Progenitor cell of endocrine pancreas (in vitro differentiated cells): ENCODE data around the gene TUBGCP6. TPM values are rescaled to one million over a fixed set of nuclear protein-coding genes. Genes with fewer than 3 reads are reported as not detected.

Experiments used
- DNase-seq: peaks from one replicate; pipeline ENCODE4 v3.0.0; 2021; ENCODE audit warnings: low spot score; ENCODE audit not compliant: unreplicated experiment
- H3K27ac Mint-ChIP-seq: 2 replicates; pipeline ENCODE4 v1.8.0; 2021; ENCODE audit warnings: mild to moderate bottlenecking, moderate library complexity, mixed read lengths
- H3K27me3 Mint-ChIP-seq: 2 replicates; pipeline ENCODE4 v1.8.0; 2021; ENCODE audit warnings: mixed read lengths
- H3K36me3 Mint-ChIP-seq: 2 replicates; pipeline ENCODE4 v1.8.0; 2022; ENCODE audit warnings: mixed read lengths; ENCODE audit not compliant: insufficient read depth
- H3K4me1 Mint-ChIP-seq: 2 replicates; pipeline ENCODE4 v1.8.0; 2021; ENCODE audit warnings: low read depth, mixed read lengths
- H3K4me3 Mint-ChIP-seq: 2 replicates; pipeline ENCODE4 v1.8.0; 2021; ENCODE audit warnings: low read depth, mild to moderate bottlenecking, moderate library complexity, mixed read lengths
- H3K9me3 Mint-ChIP-seq: 2 replicates; pipeline ENCODE4 v1.8.0; 2021; ENCODE audit warnings: low read depth, mixed read lengths
- total RNA-seq: library from RNA; stranded (reverse); gene quantifications from 2 replicates; pipeline ENCODE4 v1.2.1, GENCODE V29; 2021
- TF ChIP-seq, protein P1 (sequence below): fragments of 200-600 bp; sonication (generic); IDR thresholded peaks from one replicate; pipeline ENCODE4 v1.5.0; 2021; ENCODE audit warnings: antibody characterized with exemption, mild to moderate bottlenecking; ENCODE audit not compliant: unreplicated experiment

Gene TUBGCP6
- total RNA-seq, 1 donor from 2014 or later = 70.9 TPM

DNA sequence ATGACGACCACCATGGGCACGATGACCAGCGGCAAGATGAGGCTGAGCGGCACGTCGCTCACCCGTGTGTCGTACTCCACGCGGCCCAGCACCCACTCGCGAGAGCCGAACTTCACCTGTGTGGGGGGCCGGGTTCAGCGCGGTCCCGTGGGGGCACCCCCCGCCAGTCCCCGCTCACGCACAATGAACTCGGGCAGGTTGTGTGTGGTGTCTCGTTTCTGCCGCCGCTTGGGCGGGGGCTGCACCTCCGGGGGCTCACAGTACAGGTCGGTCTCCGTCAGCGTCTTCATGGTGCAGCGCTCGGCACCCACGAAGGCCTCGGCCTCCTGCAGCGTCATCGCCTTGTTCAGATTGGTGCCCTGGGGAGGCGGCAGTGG is 36.5 kb upstream of the TUBGCP6 start:
- no peak overlapping the region for H3K27ac Mint-ChIP-seq
- TF ChIP-seq, protein P1, sequence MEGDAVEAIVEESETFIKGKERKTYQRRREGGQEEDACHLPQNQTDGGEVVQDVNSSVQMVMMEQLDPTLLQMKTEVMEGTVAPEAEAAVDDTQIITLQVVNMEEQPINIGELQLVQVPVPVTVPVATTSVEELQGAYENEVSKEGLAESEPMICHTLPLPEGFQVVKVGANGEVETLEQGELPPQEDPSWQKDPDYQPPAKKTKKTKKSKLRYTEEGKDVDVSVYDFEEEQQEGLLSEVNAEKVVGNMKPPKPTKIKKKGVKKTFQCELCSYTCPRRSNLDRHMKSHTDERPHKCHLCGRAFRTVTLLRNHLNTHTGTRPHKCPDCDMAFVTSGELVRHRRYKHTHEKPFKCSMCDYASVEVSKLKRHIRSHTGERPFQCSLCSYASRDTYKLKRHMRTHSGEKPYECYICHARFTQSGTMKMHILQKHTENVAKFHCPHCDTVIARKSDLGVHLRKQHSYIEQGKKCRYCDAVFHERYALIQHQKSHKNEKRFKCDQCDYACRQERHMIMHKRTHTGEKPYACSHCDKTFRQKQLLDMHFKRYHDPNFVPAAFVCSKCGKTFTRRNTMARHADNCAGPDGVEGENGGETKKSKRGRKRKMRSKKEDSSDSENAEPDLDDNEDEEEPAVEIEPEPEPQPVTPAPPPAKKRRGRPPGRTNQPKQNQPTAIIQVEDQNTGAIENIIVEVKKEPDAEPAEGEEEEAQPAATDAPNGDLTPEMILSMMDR = no peak
- DNase-seq = no peak
- H3K4me1 Mint-ChIP-seq = no peaks in the 10 kb centered on the region
- no peaks in the 10 kb centered on the region for H3K27me3 Mint-ChIP-seq
- no peak overlapping the region for H3K4me3 Mint-ChIP-seq
- no peaks in the 10 kb centered on the region for H3K9me3 Mint-ChIP-seq
- H3K36me3 Mint-ChIP-seq = peaks cover 13% of the 10 kb centered on the region

DNA sequence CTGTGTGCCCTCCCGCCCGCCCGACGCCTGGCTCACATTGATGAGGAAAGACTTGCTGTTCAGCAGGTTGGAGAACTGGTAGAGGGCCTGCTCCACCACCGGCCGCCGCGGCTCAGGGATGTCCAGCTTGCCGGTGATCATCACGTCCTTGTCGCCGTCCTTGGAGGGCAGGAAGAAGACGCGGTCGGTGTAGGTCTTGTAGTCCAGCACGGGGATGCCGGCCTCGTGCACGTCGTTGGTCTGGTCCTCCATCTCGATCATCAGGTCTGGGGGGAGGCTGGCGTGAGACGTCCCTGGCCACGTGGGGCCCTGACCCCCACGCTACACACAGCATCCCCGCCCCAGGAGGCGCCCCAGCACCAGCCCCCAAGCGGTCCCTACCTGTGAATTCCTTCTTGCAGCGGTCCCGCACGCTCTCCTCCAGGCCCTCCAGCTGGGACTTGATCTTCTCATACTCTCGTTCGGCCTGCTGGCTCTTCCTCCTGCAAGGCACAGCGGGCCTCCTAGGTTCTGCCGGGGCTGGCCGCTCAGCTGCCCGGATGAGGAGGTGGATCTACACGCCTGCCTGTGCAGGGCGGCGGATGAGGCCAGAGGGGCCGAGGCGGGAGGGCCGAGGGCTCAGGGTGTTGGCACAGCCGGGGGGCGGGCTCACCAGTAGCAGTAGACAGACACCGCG is 36.0 kb upstream of the TUBGCP6 start:
- no peak overlapping the region for H3K4me3 Mint-ChIP-seq
- H3K36me3 Mint-ChIP-seq = peaks cover 13% of the 10 kb centered on the region
- no peaks in the 10 kb centered on the region for H3K9me3 Mint-ChIP-seq
- no peaks in the 10 kb centered on the region for H3K27me3 Mint-ChIP-seq
- no peak overlapping the region for H3K27ac Mint-ChIP-seq
- DNase-seq = no peak
- no peaks in the 10 kb centered on the region for H3K4me1 Mint-ChIP-seq
- TF ChIP-seq, protein P1 = no peak

DNA sequence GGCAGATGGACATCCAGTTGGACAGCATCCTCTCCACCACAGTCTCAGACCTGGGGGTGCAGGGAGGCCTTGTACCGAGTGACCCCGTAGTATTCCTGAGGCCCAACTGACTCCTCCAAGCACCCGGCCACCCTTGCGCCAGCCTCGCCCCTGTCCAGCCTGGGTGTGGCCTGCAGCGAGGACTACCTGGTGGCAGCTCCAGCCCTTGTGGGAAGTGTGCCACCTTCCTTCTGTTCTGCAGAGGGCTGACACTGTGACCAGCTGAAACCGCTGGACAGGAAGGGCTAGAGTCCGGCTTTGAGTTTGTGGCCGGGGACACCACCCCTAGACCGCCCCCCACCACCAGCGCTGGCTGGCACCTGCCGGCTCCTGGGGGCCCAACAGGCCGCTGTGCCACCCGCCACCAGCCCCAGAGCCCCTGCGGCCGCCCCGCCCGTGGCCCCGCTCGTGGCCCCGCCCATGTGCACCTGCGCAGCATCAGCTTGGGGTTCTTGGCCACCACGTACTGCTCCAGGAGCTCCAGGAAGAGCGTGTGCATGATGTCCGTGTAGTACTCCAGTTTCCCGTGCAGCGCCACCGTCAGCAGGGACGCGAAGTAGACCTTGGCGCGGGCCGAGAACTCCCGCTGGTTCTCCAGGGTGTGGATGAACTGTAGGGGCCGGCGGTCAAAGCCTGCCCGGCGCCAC is 35.3 kb upstream of the TUBGCP6 start:
- DNase-seq = no peak
- Mint-ChIP-seq H3K27me3 (no peaks in the 10 kb centered on the region), H3K9me3 (no peaks in the 10 kb centered on the region), H3K4me3 (no peak overlapping the region), H3K27ac (no peak overlapping the region), H3K36me3 (peaks cover 14% of the 10 kb centered on the region), H3K4me1 (no peaks in the 10 kb centered on the region)
- TF ChIP-seq, protein P1 = no peak

DNA sequence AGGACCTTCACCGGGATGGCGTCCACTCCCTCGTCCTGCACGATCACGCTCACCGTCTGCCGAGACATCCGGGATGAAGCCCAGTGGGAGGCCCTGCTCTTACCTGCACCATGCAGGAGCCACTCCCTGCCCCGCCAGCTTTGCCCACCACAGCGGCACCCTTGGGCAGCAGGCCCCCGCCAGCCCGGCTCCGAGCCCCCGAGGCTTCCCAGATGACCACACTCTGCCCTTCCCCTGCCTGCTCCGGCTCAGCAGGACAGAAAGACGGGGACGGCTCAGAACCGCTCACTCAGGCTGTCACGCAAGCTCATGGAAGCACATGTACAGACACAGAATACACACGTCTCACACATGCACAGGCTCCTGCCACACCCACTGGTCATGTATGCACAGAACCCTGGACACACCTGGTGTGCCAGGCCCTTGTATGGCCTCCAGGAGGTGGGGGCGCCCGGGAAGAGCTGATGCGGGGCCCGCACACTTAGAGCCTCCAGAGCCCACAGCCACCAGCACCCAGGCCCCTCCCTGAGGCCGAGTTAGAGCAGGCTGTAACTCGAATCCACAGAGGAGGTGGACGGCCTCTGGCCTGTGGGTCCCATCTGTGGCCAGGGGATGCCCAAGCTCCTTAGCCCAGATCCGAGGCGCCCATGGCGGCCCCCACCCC is 34.3 kb upstream of the TUBGCP6 start:
- peaks cover 12% of the 10 kb centered on the region for H3K36me3 Mint-ChIP-seq
- H3K27me3 Mint-ChIP-seq = no peaks in the 10 kb centered on the region
- no peak overlapping the region for H3K4me3 Mint-ChIP-seq
- no peaks in the 10 kb centered on the region for H3K4me1 Mint-ChIP-seq
- H3K27ac Mint-ChIP-seq = no peak overlapping the region
- TF ChIP-seq, protein P1 = no peak
- no peak for DNase-seq
- H3K9me3 Mint-ChIP-seq = no peaks in the 10 kb centered on the region

DNA sequence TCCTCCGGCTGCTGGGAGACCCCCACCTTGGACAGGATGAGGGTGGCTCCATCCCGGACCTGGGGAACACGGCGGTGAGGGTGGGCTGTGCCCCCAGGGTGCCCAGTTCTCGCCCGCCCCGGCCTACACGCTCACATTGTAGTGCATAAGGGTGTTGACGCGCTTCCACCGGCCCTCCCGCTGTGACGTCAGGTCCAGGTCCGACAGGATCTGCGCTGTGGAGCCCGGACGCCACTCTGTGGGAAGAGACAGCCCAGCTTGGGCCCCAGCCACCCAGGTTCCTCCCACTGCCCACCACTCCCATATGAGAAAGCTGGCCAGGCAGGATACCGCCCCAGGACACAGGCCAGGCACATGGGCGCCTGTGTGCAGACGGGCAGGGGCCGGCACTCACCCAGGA is 33.6 kb upstream of the TUBGCP6 start:
- DNase-seq = no peak
- TF ChIP-seq, protein P1 = no peak
- no peaks in the 10 kb centered on the region for H3K27me3 Mint-ChIP-seq
- H3K4me1 Mint-ChIP-seq = no peaks in the 10 kb centered on the region
- peaks cover 11% of the 10 kb centered on the region for H3K36me3 Mint-ChIP-seq
- H3K27ac Mint-ChIP-seq = no peak overlapping the region
- no peak overlapping the region for H3K4me3 Mint-ChIP-seq
- no peaks in the 10 kb centered on the region for H3K9me3 Mint-ChIP-seq
